ENCODE data around the gene GSG1L2. TPM values are rescaled to one million over a fixed set of nuclear protein-coding genes. Genes with fewer than 3 reads are reported as not detected.

The GSG1L2 gene
- total and polyA plus RNA-seq, 2 donors (not counting 1 experiment from before 2014, with no cell fraction given) = not detected

- peaks cover 18% of the 10 kb centered on the region for H3K27me3 Mint-ChIP-seq
- H3K79me2 ChIP-seq (ENCODE audit: control insufficient read depth, insufficient read depth, low read length) = no peaks in the 10 kb centered on the region
- H3K27ac Mint-ChIP-seq = no peak overlapping the region
- TF ChIP-seq CTCF (IDR thresholded peaks at IDR 0.05) (no peak), EZH2 (IDR thresholded peaks at IDR 0.05; ENCODE audit: borderline replicate concordance, insufficient read depth, low read depth, low read length, poor library complexity, severe bottlenecking) (no peak)
- no peak overlapping the region for H3K27ac ChIP-seq (ENCODE audit: low read length in 2 of 2)
- POLR2A ChIA-PET = no interaction called here
- no peak overlapping the region for H3K9ac ChIP-seq (ENCODE audit: low read length)
- H3K4me3 Mint-ChIP-seq = no peak overlapping the region
- no peaks in the 10 kb centered on the region for H4K20me1 ChIP-seq (ENCODE audit: control insufficient read depth, insufficient read depth, low read length, poor library complexity, severe bottlenecking)
- H3K4me2 ChIP-seq (replicated peaks; ENCODE audit: low read depth, low read length, poor library complexity, severe bottlenecking) = no peak overlapping the region
- H2AFZ ChIP-seq (ENCODE audit: insufficient read depth, low read depth, low read length, poor library complexity, severe bottlenecking) = no peak overlapping the region
- H3K4me3 ChIP-seq (ENCODE audit: control extremely low read depth in 1 of 5, extremely low read depth in 1 of 5, insufficient read depth in 1 of 5, low read depth in 2 of 5, low read length in 4 of 5) = no peak overlapping the region
- ATAC-seq (ENCODE audit: low read depth) (no peak), DNase-seq (no peak)
- H3K36me3 ChIP-seq (replicated peaks in 1 of 2; ENCODE audit: control extremely low read depth in 1 of 2, control insufficient read depth in 1 of 2, extremely low read depth in 1 of 2, insufficient read depth in 2 of 2, low read length in 1 of 2) = no peaks in the 10 kb centered on the region
- no peaks in the 10 kb centered on the region for H3K4me1 ChIP-seq (ENCODE audit: control insufficient read depth in 2 of 2, insufficient read depth in 2 of 2, low read length in 2 of 2)
- H3K9me3 Mint-ChIP-seq (ENCODE audit: insufficient read depth) = no peaks in the 10 kb centered on the region
- intact Hi-C loops (cut with micrococcal nuclease) = no loop called here
- H3K27me3 ChIP-seq (replicated peaks in 1 of 4; ENCODE audit: control extremely low read depth in 1 of 4, control insufficient read depth in 3 of 4, insufficient read depth in 4 of 4, low read length in 3 of 4) = no peaks in the 10 kb centered on the region
- CTCF ChIA-PET = no interaction called here
- H3K9me3 ChIP-seq (ENCODE audit: control extremely low read depth in 1 of 3, control insufficient read depth in 2 of 3, insufficient read depth in 1 of 3, low read length in 2 of 3) = peaks cover 0 to 3% (median 0%) of the 10 kb centered on the region in 3 donors
- no peaks in the 10 kb centered on the region for H3K4me1 Mint-ChIP-seq
- WGBS (ENCODE audit: insufficient coverage) = 48% methylated on average over 4 of the region's 4 CpGs
These were observed 17.6 kb upstream of the GSG1L2 start for GRCh38 chr17:9839433-9839832.

GRCh38 chr17:9837551-9838471 lies 15.9 kb upstream of the GSG1L2 start:
- intact Hi-C loops (cut with micrococcal nuclease) = no loop called here
- Histone ChIP-seq H3K9ac (ENCODE audit: low read length) (no peak overlapping the region), H3K79me2 (ENCODE audit: control insufficient read depth, insufficient read depth, low read length) (no peaks in the 10 kb centered on the region), H3K36me3 (replicated peaks in 1 of 2; ENCODE audit: control extremely low read depth in 1 of 2, control insufficient read depth in 1 of 2, extremely low read depth in 1 of 2, insufficient read depth in 2 of 2, low read length in 1 of 2) (no peaks in the 10 kb centered on the region), H4K20me1 (ENCODE audit: control insufficient read depth, insufficient read depth, low read length, poor library complexity, severe bottlenecking) (no peaks in the 10 kb centered on the region), H3K9me3 (ENCODE audit: control extremely low read depth in 1 of 3, control insufficient read depth in 2 of 3, insufficient read depth in 1 of 3, low read length in 2 of 3) (peaks cover 0 to 3% (median 0%) of the 10 kb centered on the region in 3 donors), H3K27ac (ENCODE audit: low read length in 2 of 2) (no peak overlapping the region), H2AFZ (ENCODE audit: insufficient read depth, low read depth, low read length, poor library complexity, severe bottlenecking) (no peak overlapping the region), H3K4me2 (replicated peaks; ENCODE audit: low read depth, low read length, poor library complexity, severe bottlenecking) (no peak overlapping the region), H3K4me3 (ENCODE audit: control extremely low read depth in 1 of 5, extremely low read depth in 1 of 5, insufficient read depth in 1 of 5, low read depth in 2 of 5, low read length in 4 of 5) (no peak overlapping the region), H3K4me1 (ENCODE audit: control insufficient read depth in 2 of 2, insufficient read depth in 2 of 2, low read length in 2 of 2) (no peaks in the 10 kb centered on the region), H3K27me3 (replicated peaks in 1 of 4; ENCODE audit: control extremely low read depth in 1 of 4, control insufficient read depth in 3 of 4, insufficient read depth in 4 of 4, low read length in 3 of 4) (no peaks in the 10 kb centered on the region)
- Mint-ChIP-seq H3K27ac (no peak overlapping the region), H3K9me3 (ENCODE audit: insufficient read depth) (no peaks in the 10 kb centered on the region), H3K4me1 (no peaks in the 10 kb centered on the region), H3K4me3 (no peak overlapping the region), H3K27me3 (peaks cover 8% of the 10 kb centered on the region)
- TF ChIP-seq EZH2 (IDR thresholded peaks at IDR 0.05; ENCODE audit: borderline replicate concordance, insufficient read depth, low read depth, low read length, poor library complexity, severe bottlenecking) (no peak), CTCF (IDR thresholded peaks at IDR 0.05) (no peak)
- no peak for DNase-seq
- ChIA-PET POLR2A (no interaction called here), CTCF (no interaction called here)
- no peak for ATAC-seq (ENCODE audit: low read depth)
- 87% methylated on average over 10 of the region's 11 CpGs for WGBS (ENCODE audit: insufficient coverage)
